Stimulated activated CD4-positive, alpha-beta T cell treated with anti-CD3 and anti-CD28 coated beads, Interleukin-4, amount 100 ng/mL, for 48 hours (primary cell): Measurements from ENCODE around the gene PSME3.
"Not testable (repeated sequence)": the region's sequence is repeated elsewhere in the genome, so short reads cannot be mapped to it uniquely, and the experiment has no call there.

ENCODE experiments used
- DNase-seq, 2 donors: peaks; one replicate each; pipeline ENCODE4 v3.0.0-alpha.2; 2020; ENCODE audit warnings: low read depth in 2 of 2

The PSME3 gene

DNA sequence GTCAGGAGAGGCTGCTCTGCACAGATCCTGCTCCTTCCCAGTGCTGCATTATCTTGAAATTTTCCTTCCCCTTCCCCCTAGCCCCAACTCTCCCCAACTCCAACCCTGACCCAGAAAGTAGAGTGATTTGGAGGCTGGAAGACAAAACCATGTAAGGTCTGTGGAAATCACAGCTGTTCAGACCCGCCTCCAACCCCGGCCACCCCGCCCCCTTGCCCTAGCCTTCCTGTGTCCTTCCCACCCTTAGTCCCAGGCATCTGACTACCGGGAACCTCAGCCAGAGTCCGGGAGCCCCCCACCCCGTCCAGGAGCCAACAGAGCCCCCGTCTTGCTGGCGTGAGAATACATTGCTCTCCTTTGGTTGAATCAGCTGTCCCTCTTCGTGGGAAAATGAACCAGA is 17.8 kb downstream of the PSME3 start, which contains the start of gene AOC3:
TSS of gene AOC3 (plus strand) at position 246 of the 400 bp plus-strand sequence. CDS start at position 391, 145 bp downstream.
- no peak for DNase-seq

DNA sequence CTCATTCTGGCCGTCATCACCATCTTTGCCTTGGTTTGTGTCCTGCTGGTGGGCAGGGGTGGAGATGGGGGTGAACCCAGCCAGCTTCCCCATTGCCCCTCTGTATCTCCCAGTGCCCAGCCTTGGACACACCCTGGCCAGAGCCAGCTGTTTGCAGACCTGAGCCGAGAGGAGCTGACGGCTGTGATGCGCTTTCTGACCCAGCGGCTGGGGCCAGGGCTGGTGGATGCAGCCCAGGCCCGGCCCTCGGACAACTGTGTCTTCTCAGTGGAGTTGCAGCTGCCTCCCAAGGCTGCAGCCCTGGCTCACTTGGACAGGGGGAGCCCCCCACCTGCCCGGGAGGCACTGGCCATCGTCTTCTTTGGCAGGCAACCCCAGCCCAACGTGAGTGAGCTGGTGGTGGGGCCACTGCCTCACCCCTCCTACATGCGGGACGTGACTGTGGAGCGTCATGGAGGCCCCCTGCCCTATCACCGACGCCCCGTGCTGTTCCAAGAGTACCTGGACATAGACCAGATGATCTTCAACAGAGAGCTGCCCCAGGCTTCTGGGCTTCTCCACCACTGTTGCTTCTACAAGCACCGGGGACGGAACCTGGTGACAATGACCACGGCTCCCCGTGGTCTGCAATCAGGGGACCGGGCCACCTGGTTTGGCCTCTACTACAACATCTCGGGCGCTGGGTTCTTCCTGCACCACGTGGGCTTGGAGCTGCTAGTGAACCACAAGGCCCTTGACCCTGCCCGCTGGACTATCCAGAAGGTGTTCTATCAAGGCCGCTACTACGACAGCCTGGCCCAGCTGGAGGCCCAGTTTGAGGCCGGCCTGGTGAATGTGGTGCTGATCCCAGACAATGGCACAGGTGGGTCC is 18.4 kb downstream of the PSME3 start:
- DNase-seq: not testable (repeated sequence)

DNA sequence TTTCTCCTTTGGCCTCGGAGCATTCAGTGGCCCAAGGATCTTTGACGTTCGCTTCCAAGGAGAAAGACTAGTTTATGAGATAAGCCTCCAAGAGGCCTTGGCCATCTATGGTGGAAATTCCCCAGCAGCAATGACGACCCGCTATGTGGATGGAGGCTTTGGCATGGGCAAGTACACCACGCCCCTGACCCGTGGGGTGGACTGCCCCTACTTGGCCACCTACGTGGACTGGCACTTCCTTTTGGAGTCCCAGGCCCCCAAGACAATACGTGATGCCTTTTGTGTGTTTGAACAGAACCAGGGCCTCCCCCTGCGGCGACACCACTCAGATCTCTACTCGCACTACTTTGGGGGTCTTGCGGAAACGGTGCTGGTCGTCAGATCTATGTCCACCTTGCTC is 19.2 kb downstream of the PSME3 start:
- DNase-seq: no peak

DNA sequence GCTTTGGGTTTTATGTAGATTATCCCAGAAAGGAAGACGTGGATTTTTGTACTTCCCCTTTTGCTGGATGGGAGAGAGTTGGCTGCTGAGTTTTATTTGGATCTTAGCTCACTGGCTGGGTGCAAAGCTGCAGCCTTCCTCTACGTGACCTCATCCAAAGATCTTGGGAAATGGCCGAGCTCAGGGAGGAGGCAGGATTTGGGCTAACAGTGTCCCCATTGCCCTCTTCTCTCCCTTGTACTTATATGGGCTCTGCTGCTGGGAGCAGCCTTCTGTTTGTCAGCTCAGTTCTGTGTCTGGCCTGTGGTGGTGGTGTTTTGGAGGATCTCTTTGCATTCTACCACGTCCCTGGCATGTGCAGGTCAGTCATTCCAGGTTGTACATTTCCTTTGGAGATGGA is 19.8 kb downstream of the PSME3 start:
- no peak for DNase-seq

DNA sequence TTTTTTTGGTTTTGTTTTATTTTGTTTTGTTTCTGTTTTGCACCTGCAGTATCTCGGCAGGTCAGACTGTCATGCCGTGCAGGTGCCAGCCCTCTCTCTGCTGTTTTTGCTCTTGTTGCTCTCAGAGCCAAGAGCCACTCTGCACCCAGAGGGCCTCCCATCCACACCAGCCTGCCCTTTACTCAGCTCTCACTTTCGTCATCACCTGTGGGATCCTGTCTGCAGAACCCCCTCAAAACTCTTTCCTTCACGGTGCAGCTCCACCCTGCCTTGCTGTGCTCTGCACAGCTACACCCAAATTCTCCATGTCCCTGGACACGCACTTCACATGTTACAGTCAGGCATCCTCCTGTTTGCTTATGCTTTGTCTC is 20.4 kb downstream of the PSME3 start:
- DNase-seq: no peak

DNA sequence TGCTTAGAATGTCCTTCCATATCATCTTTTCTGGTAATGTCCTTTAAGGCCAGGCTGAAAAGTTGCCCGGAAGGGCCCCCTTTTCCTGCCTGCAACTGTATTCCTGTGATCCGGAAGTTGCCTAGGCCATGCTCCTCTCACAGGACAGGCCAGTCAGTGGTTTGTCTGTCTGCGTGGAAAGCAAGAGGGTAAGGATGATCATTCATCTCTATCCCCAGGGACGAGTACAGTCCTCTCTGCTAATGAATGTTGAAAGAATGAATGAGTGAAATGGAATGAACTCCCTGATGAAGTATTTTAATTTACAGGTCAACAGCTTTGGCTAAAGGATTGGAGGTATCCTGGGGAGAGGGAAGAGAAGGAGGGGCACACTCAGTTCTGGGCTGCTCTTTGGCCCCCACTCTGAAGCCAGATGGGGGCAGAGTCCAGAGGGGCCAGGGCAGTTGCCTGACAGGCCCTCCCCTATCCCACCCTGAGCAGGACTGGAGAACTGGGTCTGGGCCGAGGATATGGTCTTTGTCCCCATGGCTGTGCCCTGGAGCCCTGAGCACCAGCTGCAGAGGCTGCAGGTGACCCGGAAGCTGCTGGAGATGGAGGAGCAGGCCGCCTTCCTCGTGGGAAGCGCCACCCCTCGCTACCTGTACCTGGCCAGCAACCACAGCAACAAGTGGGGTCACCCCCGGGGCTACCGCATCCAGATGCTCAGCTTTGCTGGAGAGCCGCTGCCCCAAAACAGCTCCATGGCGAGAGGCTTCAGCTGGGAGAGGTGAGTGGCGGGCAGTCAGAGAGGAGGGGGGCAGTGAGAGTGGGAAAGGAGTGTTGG is 21.0 kb downstream of the PSME3 start:
- no peak for DNase-seq

DNA sequence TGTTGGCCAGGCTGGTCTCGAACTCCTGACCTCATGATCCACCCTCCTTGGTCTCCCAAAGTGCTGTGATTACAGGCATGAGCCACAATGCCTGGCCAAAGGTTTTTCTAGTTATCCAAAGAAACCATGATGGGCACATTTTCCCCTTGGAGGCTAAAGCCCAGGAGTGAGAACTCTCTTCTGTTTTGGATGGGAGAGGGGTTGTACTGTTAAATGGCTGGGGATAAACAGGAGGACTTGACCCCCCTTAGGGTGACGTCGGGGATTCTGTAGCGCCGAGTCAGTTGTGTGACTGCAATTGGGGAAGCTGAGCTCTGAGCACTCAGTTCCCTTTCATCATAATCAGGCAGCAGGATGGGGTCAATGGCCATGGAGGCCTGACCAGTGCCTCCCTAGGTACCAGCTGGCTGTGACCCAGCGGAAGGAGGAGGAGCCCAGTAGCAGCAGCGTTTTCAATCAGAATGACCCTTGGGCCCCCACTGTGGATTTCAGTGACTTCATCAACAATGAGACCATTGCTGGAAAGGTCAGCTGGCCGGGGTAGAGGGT is 21.9 kb downstream of the PSME3 start:
- DNase-seq: no peak

DNA sequence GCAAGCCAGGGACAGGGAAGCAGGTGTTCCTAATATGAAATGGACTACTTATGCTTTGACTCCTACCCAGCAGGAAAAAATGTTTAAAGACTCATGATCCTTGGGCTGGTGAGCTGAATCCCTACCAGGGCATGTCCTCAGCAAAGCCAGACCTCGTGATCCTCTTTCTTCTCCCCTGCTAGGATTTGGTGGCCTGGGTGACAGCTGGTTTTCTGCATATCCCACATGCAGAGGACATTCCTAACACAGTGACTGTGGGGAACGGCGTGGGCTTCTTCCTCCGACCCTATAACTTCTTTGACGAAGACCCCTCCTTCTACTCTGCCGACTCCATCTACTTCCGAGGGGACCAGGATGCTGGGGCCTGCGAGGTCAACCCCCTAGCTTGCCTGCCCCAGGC is 22.9 kb downstream of the PSME3 start:
- DNase-seq: not testable (repeated sequence)

DNA sequence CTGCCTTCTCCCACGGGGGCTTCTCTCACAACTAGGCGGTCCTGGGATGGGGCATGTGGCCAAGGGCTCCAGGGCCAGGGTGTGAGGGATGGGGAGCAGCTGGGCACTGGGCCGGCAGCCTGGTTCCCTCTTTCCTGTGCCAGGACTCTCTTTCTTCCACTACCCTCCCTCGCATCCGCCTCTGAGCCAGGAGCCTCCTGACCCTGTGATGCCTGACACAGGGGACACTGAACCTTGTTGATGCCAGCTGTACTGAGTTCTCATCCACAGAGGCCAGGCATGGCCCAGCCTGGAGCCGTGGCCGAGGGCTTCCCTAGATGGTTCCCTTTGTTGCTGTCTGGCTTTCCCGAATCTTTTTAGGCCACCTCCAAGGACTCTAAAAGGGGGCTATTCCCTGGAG is 23.3 kb downstream of the PSME3 start:
- DNase-seq: not testable (repeated sequence)

DNA sequence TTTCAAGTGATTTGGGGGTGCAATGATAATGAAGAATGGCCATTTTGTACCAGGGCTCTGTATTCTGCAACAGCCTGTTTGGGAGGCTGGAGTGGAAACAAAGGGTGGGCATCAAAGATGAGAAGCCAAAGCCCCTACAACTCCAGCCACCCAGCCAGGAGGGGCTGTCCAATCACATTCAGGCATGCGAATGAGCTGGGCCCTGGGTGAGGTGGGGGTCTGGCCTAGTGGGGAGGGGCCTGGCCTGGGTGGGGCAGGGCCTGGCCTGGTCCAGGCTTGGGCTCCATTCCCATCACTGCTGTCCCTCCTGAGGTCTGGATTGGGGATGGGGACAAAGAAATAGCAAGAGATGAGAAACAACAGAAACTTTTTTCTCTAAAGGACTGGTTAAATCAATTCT is 24.2 kb downstream of the PSME3 start:
- DNase-seq: no peak

DNA sequence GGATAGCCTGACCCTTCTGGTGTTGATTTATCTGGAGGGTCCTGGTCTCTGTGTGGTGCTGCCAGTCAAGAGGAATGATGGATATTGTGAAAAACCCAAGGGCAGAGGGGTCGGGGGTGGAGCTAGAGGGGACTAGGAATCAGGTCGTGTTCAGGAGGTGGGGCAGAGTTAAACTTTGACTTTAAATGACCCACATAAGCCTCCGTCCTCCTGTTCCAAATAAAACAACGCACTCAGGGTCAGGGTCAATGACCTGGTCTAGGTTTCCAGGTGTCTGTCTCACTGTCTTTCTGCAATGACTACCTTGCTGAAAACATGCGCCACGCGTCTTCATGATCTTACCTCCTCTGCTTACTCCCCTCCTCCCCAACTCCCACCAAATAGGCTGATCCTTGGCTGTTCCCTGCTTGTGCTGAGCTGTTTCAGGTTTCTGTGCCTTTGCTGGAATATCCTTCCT is 32.5 kb downstream of the PSME3 start:
- no peak for DNase-seq

DNA sequence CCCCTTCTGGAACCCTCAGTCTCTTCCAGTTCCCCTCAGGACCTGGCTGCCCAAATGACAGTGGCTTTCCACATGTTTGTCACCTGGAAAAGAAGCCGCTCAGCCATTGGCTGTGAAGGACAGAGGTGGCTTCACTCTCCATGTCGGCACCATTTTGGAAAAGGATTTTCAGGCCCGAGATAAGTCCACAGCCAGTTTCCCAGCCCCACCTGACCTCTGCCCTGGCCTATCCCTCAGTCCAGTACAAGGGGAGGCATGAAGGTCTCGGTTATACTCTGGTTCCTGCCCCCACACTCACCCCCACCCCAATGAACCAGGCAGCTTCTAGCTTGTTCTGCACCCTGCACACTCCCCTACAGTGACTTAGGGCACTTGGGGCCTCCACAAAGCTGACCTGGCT is 33.0 kb downstream of the PSME3 start:
- no peak for DNase-seq

DNA sequence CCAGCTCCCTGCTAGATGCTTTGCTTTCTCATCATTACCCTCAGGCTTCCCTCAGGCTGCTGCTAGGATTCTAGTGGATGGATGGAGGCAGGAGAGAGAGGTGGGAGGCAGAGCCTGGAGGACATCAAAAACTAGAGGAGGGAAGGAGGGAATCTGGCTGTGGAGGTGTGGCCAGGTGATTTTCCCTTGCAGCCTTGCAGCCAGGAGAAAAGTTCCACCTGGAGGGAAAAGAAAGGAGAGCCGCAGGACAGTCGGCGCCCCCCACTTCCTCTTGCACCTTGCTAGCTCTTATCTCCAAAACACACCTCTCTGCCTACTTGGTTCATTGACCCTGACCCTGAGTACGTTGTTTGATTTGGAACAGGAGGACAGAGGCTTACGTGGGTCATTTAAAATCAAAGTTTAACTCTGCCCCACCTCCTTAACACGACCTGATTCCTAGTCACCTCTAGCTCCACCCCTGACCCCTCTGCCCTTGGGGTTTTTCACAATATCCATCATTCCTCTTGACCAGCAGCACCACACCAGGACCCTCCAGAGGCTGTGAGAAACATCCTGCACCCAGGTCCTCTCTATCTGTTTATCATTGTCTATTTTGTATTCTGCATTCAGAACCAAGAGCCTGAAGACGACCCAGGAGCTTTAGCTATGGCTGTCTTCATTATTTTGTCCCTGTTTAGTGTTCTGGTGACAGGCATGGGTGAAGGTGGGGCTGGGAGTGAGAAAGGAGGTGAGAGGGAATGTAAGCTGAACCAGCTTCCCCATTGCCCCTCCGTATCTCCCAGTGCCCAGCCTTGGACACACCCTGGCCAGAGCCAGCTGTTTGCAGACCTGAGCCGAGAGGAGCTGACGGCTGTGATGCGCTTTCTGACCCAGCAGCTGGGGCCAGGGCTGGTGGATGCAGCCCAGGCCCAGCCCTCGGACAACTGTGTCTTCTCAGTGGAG is 33.7 kb downstream of the PSME3 start:
- no peak for DNase-seq

DNA sequence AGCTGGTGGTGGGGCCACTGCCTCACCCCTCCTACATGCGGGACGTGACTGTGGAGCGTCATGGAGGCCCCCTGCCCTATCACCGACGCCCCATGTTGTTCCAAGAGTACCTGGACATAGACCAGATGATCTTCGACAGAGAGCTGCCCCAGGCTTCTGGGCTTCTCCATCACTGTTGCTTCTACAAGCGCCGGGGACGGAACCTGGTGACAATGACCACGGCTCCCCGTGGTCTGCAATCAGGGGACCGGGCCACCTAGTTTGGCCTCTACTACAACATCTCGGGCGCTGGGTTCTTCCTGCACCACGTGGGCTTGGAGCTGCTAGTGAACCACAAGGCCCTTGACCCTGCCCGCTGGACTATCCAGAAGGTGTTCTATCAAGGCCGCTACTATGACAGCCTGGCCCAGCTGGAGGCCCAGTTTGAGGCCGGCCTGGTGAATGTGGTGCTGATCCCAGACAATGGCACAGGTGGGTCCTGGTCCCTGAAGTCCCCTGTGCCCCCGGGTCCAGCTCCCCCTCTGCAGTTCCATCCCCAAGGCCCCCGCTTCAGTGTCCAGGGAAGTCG is 34.6 kb downstream of the PSME3 start:
- DNase-seq: not testable (repeated sequence)

DNA sequence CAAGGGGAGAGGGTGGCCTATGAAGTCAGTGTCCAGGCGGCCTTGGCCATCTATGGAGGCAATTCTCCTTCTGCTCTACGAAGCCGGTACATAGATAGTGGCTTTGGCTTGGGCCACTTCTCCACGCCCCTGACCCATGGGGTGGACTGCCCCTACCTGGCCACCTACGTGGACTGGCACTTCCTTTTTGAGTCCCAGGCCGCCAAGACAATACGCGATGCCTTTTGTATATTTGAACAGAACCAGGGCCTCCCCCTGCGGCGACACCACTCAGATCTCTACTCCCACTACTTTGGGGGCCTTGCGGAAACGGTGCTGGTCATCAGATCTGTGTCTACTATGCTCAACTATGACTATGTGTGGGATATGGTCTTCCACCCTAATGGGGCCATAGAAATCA is 35.1 kb downstream of the PSME3 start:
- no peak for DNase-seq

DNA sequence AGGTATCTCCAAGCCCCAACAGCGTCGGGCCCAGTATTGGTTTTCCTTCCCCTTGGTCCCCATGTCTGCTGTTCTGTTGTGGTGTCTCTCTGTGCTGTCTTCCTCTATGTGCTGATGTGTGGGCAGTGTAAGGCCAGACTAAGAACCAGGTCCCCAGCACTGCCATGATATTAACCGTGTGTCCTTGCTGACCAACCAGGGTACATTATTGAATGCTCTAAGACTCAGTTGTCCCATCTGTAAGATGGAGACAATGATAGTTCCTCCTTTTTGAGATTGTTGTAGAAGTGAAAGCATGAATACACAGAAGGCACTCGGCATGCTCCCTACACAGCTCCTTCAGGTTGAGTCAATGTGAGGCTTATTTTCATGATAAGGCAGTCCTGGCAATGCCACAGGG is 38.5 kb downstream of the PSME3 start:
- DNase-seq: no peak

DNA sequence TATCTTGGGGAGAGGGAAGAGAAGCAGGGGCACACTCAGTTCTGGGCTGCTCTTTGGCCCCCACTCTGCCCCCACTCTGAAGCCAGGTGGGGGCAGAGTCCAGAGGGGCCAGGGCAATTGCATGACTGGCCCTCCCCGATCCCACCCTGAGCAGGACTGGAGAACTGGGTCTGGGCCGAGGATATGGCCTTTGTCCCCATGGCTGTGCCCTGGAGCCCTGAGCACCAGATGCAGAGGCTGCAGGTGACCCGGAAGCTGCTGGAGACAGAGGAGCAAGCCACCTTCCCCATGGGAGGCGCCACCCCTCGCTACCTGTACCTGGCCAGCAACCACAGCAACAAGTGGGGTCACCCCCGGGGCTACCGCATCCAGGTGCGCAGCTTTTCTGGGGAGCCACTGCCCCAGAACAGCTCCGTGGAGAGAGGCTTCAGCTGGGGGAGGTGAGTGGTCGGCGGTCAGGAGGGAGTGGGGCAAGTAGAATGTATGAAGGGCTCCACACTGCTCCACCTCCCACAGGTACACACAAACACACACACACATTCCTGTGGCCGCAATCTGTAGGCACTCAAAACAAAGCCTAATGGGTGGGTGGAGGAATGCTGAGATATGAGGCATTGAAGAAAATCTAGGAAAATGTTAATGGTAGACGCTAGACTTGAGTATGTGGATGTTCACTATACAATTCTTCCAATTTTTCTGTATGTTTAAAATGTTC is 39.2 kb downstream of the PSME3 start:
- no peak for DNase-seq

DNA sequence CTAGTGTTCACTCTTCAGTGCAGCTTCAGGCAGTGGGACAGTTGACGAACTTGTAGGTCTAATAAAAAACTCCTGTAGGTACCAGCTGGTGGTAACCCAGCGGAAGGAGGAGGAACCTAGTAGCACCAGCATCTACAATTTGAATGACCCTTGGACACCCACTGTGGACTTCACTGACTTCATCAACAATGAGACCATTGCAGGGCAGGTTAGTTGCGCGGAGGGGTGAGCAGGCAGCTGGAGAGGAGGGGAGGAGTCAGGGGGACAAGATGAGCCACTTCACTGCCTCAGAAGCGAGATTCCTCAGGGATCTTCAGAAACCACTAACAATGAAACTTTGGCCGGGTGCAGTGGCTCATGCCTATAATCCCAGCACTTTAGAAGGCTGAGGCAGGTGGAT is 40.1 kb downstream of the PSME3 start:
- no peak for DNase-seq

DNA sequence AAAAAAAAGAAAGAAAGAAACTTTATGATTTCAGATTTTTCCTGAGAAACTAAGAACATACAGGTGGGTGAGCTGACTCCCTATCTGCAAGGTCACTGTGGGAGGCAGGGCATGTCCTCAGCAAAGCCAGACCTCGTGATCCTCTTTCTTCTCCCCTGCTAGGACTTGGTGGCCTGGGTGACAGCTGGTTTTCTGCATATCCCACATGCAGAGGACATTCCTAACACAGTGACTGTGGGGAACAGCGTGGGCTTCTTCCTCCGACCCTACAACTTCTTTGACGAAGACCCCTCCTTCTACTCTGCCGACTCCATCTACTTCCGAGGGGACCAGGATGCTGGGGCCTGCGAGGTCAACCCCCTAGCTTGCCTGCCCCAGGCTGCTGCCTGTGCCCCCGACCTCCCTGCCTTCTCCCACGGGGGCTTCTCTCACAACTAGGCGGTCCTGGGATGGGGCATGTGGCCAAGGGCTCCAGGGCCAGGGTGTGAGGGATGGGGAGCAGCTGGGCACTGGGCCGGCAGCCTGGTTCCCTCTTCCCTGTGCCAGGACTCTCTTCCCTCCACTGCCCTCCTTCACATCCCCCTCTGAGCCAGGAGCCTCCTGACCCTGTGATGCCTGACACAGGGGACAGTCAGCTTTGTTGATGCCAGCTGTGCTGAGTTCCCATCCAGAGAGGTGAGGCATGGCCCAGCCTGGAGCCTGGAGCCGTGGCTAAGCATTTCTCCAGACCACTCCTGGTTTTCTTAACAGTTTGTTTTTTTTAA is 40.9 kb downstream of the PSME3 start:
- not testable (repeated sequence) for DNase-seq

DNA sequence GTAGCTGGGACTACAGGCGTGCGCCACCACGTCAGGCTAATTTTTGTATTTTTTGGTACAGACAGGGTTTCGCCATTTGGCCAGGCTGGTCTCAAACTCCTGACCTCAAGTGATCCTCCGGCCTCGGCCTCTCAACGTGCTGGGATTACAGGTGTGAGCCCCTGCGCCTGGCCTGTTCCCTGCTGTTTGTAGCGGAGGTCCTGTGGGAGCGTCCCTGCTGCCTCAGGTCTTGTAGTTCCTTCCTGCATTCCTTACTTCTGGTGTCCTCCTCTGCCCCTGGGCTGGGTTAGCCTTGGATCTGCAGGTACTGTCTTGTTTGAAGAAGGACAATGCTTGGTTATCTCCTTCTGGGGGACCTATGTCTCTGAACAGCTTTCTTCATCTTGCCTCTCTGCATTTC is 43.8 kb downstream of the PSME3 start:
- DNase-seq: no peak
